HG03066 (cell line): ENCODE measurements around the gene PUDP.
"Not testable (repeated sequence)": the region's sequence is repeated elsewhere in the genome, so short reads cannot be mapped to it uniquely, and the experiment has no call there.

Experiments used
- ATAC-seq: cut with Tn5 transposase; IDR thresholded peaks from one replicate; pipeline ENCODE4 v1.9.1; 2021; ENCODE audit warnings: low read depth; ENCODE audit not compliant: unreplicated experiment

Gene PUDP

GRCh38 chrX:7110821-7111276 lies 37.1 kb downstream of the PUDP start:
- peak; percentile 37 for ATAC-seq

- ATAC-seq = peak; percentile 65
These were observed 37.8 kb downstream of the PUDP start for GRCh38 chrX:7109838-7110793.

DNA sequence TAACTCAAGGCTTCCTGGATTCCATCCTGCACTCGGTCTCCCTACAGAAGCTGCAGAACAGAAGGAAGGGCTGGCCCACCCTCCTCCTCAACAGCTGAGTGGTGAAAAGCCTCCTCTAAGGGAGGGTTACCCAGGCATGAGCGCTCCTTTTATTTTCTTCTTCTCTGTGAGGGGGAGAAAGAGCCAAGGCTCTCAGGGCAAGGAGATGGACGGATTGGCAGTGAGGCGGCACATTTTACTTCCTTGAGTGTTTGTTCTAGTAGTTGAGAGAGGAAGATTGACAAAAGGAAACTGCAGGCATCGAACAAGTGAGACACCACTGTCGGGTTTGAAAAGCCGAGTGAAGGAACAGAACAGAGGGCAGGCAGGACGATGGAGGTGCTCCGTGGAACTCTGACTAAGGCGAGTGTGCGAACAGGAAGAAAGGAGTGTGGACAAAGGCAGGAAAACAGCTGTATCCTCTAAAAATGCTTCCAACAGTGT lies 38.9 kb downstream of the PUDP start:
- no peak for ATAC-seq

- no peak for ATAC-seq
These were observed 39.9 kb downstream of the PUDP start for GRCh38 chrX:7108030-7108429.

- no peak for ATAC-seq
These were observed 41.3 kb downstream of the PUDP start for GRCh38 chrX:7106649-7107048.

DNA sequence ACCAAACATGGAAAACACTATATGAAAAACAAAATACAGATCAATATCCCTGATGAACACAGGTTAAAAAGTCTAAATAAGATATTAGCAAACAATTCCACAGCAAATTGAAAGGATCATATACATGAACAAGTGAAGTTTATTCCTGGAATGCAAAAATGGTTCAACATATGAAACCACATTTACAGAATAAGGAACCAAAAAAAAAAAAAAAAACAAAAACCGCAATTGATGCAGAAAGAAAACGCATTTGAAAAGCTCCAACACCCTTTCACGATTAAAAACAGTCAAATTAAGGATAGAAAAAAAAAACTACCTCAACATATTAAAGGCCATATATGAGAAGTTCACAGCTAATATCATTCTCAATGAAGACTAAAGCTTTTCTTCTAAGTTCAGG lies 45.8 kb downstream of the PUDP start:
- ATAC-seq = no peak

DNA sequence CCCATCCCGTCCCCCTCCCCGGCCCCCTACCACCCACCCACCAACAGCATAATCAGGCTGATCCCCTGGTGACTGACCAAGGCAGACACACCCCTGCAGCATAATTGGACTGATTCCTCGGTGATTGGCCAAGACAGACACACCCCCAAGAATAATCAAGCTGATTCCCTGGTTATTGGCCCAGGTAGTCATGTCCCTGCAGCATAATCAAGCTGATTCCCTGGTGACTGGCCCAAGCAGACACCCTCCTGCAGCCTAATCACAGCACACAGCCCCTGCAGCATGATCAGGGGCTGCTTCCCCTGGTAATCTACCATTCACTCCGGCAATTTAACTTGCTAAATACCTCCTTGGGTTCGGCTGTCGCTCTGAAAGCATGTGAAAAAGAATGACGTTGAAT lies 47.9 kb downstream of the PUDP start:
- ATAC-seq = no peak

- not testable (repeated sequence) for ATAC-seq
These were observed 52.3 kb downstream of the PUDP start for GRCh38 chrX:7095657-7096056.

DNA sequence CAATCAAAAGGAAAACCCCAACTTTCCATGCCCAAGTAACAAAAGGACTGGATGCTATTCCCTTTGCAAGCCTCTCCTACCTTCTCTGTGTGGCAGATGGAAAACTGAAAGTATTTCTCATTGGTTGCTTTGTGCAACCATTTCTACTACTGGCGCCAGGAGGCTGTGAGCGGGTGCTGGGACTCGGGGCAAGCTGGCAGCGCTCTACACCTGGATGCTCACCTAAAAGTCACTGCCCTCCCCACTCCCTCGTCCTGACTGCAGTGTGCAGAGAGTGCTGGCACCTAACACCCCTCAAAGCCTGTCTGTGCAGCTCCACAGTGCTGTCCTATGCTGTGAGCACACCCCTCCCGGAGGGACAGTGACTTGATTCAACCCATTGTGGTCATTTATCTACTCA lies 54.6 kb downstream of the PUDP start:
- no peak for ATAC-seq

- no peak for ATAC-seq
These were observed 55.4 kb downstream of the PUDP start for GRCh38 chrX:7092543-7092942.

DNA sequence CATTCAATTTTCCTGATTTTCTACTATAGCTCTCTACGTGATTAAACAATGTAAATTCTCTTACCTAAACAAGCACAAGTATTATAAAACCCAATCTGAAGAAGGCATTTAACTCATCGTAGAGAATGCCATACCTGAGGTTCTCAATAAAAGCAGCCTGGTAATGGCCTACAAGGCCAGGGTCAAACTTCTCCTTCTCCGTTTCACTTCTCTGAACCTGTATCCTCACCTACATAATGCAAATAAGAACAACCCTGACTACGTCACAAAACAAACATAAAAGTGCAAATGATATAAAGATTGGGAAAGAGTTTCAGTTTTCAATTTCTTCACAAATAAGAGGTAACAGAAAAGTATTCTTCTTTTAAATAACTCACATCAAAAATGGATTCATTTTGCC lies 56.0 kb downstream of the PUDP start:
- no peak for ATAC-seq

GRCh38 chrX:7090641-7091040 lies 57.3 kb downstream of the PUDP start:
- ATAC-seq = no peak

DNA sequence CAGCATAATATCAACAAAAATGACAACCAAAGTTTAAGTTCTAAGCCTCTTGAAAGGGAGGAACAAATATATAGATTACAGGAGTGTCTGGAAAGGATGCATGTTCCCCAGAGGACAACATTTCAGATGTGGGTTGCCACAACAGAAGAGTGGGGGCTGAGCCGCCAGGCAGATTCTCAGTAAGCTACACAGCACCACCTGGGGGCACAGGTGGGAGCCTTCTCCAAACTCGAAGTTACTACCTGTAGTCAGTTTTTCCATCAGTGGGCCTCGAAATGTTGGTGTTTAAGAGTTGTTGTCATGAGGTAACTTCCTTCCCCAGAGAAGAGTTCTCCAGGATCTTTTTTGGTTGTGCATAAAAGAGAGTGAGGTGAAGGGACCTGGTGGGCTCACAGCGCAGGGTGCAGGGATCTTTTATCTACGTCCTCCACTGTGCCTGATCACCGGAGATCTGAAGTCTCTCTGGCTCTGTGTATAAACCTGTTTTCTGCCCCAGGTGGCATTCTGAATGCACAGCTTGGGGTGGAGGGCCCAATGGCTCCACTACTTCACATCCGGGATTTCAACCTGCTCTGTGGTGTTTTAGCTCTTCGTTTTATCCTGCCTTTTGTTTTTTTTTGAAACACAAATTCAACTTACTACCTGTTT lies 58.9 kb downstream of the PUDP start:
- ATAC-seq = no peak

DNA sequence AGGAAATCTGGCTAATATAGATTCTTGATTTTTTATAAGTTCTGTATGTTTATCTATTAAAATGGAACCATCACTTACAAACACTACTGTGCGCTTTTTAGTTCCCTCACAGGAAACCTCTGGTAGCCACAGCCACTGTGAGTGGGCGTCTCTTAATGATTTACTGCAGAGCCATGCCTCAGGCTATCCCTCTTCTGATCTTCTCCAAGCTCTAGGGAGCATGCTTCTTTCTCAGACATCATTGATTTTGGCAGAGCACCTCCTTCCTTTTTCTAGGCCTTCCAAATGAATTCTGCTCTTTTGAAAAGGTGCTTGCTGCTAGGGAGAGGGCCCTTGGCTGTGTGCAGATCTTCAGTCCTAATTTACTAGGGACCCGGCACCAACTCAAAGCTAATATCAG lies 61.6 kb downstream of the PUDP start:
- peak; percentile 34 for ATAC-seq

DNA sequence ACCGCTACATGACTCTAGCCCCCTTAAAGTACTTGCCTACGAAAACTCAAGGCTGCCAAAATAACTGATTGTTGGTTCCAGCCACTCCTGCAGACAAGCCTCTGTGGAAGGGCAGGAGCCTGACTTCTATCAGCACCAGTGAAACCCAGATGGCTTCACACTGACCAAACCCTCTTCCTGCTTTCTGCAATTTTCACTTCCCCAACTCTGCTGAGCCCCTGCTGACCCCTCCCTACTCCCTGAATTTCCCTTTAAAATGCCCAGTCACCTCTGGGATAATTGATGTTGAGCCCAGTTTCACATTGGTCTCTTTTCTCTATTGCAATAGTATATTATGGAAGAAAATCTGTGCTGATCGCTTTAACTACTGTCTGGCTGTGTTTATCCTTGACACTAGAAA lies 62.1 kb downstream of the PUDP start:
- ATAC-seq = no peak

GRCh38 chrX:7084841-7085240 lies 63.1 kb downstream of the PUDP start:
- ATAC-seq = no peak

DNA sequence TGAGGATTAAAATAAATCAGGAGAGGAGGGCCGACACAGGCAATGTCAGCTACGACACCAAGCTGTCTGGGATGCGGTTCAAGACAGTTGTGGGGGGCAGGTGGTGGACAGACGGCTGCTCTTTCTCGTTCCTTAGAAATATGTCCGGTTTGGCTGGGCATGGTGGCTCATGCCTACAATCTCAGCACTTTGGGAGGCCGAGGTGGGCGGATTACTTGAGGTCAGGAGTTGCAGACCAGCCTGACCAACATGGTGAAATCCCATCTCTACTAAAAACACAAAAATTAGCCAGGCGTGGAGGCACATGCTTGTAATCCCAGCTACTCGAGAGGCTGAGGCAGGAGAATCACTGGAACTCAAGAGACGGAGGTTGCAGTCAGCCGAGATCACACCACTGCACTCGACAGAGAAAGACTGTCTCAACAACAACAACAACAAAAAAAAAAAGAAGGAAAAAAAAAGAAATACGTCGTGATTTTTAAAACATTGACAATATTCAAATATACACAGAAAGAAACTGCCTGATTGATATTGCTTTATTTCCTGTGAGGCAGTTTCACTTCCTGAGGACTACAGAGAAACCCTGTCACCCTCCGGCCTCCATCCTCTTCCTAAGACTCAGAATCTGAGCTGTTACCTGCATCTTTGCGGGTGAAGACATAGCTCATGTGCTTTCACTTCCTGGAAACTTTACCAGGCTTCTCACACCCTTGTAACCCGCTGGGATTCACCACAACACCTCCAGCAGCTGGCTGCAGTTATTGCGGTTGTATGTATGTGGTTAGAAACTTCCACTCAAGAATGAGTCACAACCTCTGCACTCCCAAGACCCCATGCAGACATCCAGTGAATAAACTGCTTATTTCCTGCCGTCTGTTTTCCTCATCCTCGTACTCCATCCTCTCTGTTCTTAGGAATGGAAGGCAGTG lies 64.2 kb downstream of the PUDP start:
- ATAC-seq = peak; percentile 81

DNA sequence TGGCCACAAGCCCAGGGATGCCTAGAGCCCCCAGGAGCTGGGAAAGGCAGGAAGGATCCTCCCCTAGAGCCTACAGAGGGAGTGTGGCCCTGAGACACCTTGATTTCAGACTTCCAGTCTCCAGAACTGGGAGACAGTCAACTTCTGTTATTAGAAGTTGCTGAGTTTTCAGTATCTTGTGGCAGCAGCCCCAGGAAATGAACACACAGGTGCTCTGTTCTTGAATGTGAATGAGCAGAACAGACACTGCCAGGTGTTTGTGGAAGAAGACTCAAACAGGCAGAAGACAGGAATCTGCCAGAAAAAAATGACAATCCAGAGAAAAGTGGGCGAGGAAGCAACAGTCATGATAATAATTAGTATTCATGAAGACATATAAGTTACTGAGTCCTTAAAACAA lies 64.9 kb downstream of the PUDP start:
- no peak for ATAC-seq

GRCh38 chrX:7082556-7082955 lies 65.4 kb downstream of the PUDP start:
- ATAC-seq = no peak
